NT2/D1 (cell line): ENCODE data around the gene BMPR1B.

Experiments used
- DNase-seq: peaks from one replicate; pipeline ENCODE4 v3.0.0-alpha.2; 2011; ENCODE audit warnings: low read depth, low spot score
- H3K27me3 ChIP-seq: 2 replicates; pipeline ENCODE4 v1.6.0; 2011; ENCODE audit warnings: mild to moderate bottlenecking; ENCODE audit not compliant: insufficient read length, insufficient read depth
- H3K36me3 ChIP-seq: 2 replicates; pipeline ENCODE4 v1.6.1; 2011; ENCODE audit warnings: mild to moderate bottlenecking, low read length, mixed read lengths; ENCODE audit not compliant: insufficient read depth, insufficient read length
- H3K4me1 ChIP-seq: 2 replicates; pipeline ENCODE4 v1.5.1; 2011; ENCODE audit not compliant: insufficient read depth, insufficient read length
- H3K4me3 ChIP-seq: 2 replicates; pipeline ENCODE4 v1.5.1; 2011; ENCODE audit warnings: low read depth; ENCODE audit not compliant: insufficient read length
- H3K9ac ChIP-seq: 2 replicates; pipeline ENCODE4 v1.6.0; 2011; ENCODE audit warnings: low read depth; ENCODE audit not compliant: insufficient read length
- H3K9me3 ChIP-seq: 2 replicates; pipeline ENCODE4 v1.5.1; 2011; ENCODE audit warnings: mild to moderate bottlenecking, low read length; ENCODE audit not compliant: insufficient read depth
- SUZ12 ChIP-seq: IDR thresholded peaks from 2 replicates; pipeline ENCODE4 v1.6.1; 2011; ENCODE audit not compliant: insufficient read length, insufficient read depth; ENCODE audit errors: extremely low read depth
- YY1 ChIP-seq: IDR thresholded peaks from 2 replicates; pipeline ENCODE4 v1.6.1; 2011; ENCODE audit not compliant: insufficient read length, insufficient read depth
- ZNF274 ChIP-seq: IDR thresholded peaks from 2 replicates; pipeline ENCODE4 v1.6.1; 2011; ENCODE audit warnings: mild to moderate bottlenecking, low read depth, low read length

BMPR1B gene

DNA sequence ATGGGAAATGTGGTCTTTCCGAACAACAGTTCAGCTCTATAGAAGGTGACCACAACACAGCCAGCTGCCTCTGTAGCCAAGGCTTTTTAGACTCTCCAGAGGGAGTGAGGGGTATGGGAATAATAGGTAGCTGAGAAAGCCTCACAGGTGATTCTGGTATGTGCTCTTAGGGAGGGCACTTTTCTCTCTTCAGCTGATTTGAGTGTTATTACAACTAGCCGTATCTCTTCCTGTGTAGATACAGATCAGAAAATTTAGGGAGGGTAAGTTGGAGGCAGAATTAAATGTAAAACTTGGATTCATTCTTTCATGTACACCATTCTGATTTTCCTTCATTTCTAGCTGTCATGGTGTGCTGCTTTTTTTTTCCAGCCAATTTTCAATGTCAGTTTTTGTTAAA is 154.9 kb downstream of the BMPR1B start:
- Histone ChIP-seq H3K4me1 (no peaks in the 10 kb centered on the region), H3K36me3 (no peaks in the 10 kb centered on the region), H3K9ac (no peak overlapping the region), H3K4me3 (no peak overlapping the region), H3K27me3 (no peaks in the 10 kb centered on the region), H3K9me3 (peaks cover 21% of the 10 kb centered on the region)
- DNase-seq: no peak
- TF ChIP-seq ZNF274 (no peak), YY1 (no peak), SUZ12 (no peak)

DNA sequence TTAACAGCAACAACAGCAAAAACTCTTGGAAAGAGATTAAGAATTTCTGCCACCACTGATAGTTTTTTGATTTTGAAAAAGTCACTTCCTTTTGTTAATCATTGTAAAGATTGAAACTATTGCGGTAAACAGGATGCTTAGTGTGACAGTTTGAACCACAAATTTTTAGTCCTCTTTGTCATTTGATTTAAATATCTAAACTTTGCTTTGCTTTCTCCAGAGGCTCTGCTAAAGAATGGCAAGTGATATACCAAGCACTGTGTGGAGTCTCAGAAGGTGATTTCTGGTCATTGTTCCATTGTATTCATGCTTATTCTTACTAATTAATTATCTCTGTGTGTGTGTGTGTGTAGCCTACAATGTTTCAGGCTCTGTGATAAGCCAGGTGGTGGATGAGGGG is 155.6 kb downstream of the BMPR1B start:
- no peak overlapping the region for H3K9ac ChIP-seq
- no peak overlapping the region for H3K4me3 ChIP-seq
- no peaks in the 10 kb centered on the region for H3K4me1 ChIP-seq
- no peaks in the 10 kb centered on the region for H3K27me3 ChIP-seq
- H3K36me3 ChIP-seq: no peaks in the 10 kb centered on the region
- TF ChIP-seq SUZ12 (no peak), ZNF274 (no peak), YY1 (no peak)
- H3K9me3 ChIP-seq: peaks cover 26% of the 10 kb centered on the region
- no peak for DNase-seq

DNA sequence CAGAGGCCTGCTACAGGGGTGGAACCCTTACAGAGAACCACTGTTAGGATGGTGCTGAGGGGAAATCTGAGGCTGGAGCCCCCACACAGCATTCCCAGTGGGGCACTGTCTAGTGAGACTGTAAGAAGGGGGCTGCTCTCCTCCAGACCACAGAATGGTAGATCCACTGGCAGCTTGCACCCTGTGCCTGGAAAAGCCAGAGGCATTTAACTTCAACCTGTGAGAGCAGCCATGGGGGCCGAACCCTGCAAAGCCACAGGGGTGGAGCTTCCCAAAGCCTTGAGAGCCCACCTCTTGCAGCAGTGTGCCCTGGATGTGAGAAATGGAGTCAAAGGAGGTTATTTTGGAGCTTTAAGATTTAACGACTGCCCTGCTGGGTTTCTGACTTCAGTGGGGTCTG is 159.4 kb downstream of the BMPR1B start:
- no peak for DNase-seq
- H3K9me3 ChIP-seq: peaks cover 36% of the 10 kb centered on the region
- TF ChIP-seq ZNF274 (no peak), SUZ12 (no peak), YY1 (no peak)
- no peaks in the 10 kb centered on the region for H3K27me3 ChIP-seq
- H3K36me3 ChIP-seq: no peaks in the 10 kb centered on the region
- no peak overlapping the region for H3K4me3 ChIP-seq
- H3K9ac ChIP-seq: no peak overlapping the region
- H3K4me1 ChIP-seq: no peaks in the 10 kb centered on the region

- TF ChIP-seq SUZ12 (no peak), YY1 (no peak), ZNF274 (no peak)
- H3K9ac ChIP-seq: no peak overlapping the region
- no peaks in the 10 kb centered on the region for H3K27me3 ChIP-seq
- no peaks in the 10 kb centered on the region for H3K36me3 ChIP-seq
- H3K4me3 ChIP-seq: no peak overlapping the region
- no peaks in the 10 kb centered on the region for H3K4me1 ChIP-seq
- H3K9me3 ChIP-seq: peaks cover 36% of the 10 kb centered on the region
- DNase-seq: no peak
Measured at GRCh38 chr4:94918543-94918942, 160.8 kb downstream of the BMPR1B start.

GRCh38 chr4:94920369-94920768 is 162.6 kb downstream of the BMPR1B start:
- TF ChIP-seq SUZ12: no peak
- TF ChIP-seq YY1: no peak
- TF ChIP-seq ZNF274: no peak
- Histone ChIP-seq H3K9ac (no peak overlapping the region), H3K27me3 (no peaks in the 10 kb centered on the region), H3K4me1 (no peaks in the 10 kb centered on the region), H3K4me3 (no peak overlapping the region), H3K36me3 (no peaks in the 10 kb centered on the region), H3K9me3 (peaks cover 36% of the 10 kb centered on the region)
- DNase-seq: no peak

GRCh38 chr4:94924566-94924965 is 166.8 kb downstream of the BMPR1B start:
- Histone ChIP-seq H3K4me1 (no peaks in the 10 kb centered on the region), H3K9me3 (0 out of 2 replicates have a peak, but pooled peaks cover under 1% of the 10 kb centered on the region), H3K27me3 (no peaks in the 10 kb centered on the region), H3K4me3 (no peak overlapping the region), H3K36me3 (no peaks in the 10 kb centered on the region), H3K9ac (no peak overlapping the region)
- TF ChIP-seq YY1 (no peak), SUZ12 (no peak), ZNF274 (no peak)
- DNase-seq: no peak

GRCh38 chr4:94925764-94926347 is 168.1 kb downstream of the BMPR1B start:
- Histone ChIP-seq H3K27me3 (no peaks in the 10 kb centered on the region), H3K36me3 (no peaks in the 10 kb centered on the region), H3K9me3 (no peaks in the 10 kb centered on the region), H3K9ac (no peak overlapping the region), H3K4me1 (no peaks in the 10 kb centered on the region), H3K4me3 (no peak overlapping the region)
- DNase-seq: no peak
- TF ChIP-seq ZNF274 (no peak), SUZ12 (no peak), YY1 (no peak)

GRCh38 chr4:94926936-94927335 is 169.2 kb downstream of the BMPR1B start:
- no peak for DNase-seq
- TF ChIP-seq ZNF274 (no peak), SUZ12 (no peak), YY1 (no peak)
- H3K4me1 ChIP-seq: no peaks in the 10 kb centered on the region
- H3K4me3 ChIP-seq: no peak overlapping the region
- H3K9ac ChIP-seq: no peak overlapping the region
- H3K27me3 ChIP-seq: no peaks in the 10 kb centered on the region
- no peaks in the 10 kb centered on the region for H3K36me3 ChIP-seq
- H3K9me3 ChIP-seq: no peaks in the 10 kb centered on the region
